Measurements from ENCODE around the gene ME3. TPM values are rescaled to one million over a fixed set of nuclear protein-coding genes. Genes with fewer than 3 reads are reported as not detected.

Gene ME3
- total RNA-seq, 1 donor: 56.9 TPM

DNA sequence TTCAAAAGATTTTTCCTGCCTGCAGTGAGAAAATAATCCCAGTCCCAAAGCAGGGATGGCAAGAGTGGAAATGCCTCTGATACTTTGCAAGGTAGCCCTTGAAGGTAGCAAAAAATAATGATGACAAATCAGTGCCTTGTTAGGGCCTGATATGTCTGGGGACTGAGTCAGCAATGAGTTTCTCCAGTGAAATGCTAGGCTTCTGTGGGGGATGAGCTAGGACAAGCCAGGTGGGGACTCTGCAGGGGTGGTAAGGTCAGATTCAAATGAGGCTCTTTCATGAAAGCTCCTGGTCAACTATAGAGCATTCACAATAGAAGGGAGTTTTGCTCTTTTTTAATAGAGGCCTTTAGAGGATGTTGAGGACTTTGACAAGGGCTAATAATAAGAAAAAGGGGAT, 77.7 kb downstream of the ME3 start:
- no peak overlapping the region for H3K4me3 ChIP-seq (ENCODE audit: low read depth, low read length)
- TF ChIP-seq, protein P1, sequence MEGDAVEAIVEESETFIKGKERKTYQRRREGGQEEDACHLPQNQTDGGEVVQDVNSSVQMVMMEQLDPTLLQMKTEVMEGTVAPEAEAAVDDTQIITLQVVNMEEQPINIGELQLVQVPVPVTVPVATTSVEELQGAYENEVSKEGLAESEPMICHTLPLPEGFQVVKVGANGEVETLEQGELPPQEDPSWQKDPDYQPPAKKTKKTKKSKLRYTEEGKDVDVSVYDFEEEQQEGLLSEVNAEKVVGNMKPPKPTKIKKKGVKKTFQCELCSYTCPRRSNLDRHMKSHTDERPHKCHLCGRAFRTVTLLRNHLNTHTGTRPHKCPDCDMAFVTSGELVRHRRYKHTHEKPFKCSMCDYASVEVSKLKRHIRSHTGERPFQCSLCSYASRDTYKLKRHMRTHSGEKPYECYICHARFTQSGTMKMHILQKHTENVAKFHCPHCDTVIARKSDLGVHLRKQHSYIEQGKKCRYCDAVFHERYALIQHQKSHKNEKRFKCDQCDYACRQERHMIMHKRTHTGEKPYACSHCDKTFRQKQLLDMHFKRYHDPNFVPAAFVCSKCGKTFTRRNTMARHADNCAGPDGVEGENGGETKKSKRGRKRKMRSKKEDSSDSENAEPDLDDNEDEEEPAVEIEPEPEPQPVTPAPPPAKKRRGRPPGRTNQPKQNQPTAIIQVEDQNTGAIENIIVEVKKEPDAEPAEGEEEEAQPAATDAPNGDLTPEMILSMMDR (IDR thresholded peaks at IDR 0.05; ENCODE audit: insufficient read depth, low read length): no peak
- no peak for DNase-seq (ENCODE audit: low read depth)

DNA sequence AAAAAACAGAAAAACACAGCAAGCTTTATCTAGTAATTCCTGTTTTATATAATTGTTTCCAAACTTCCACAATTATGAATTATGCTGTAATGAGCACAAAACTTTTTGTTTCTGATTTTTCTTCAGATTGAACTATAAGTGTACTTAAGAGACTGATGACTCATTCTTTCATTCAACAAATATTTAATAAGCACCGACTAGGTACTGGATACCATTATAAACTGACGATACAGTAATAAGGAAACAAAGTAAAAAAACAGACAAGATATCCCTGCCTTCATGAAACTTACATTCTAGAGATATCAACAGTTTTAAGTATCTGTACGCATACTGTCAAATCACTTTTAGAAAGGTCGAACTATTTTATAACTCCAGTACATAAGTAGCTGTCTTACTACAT, 78.6 kb downstream of the ME3 start:
- H3K4me3 ChIP-seq (ENCODE audit: low read depth, low read length): no peak overlapping the region
- TF ChIP-seq, protein P1 (IDR thresholded peaks at IDR 0.05; ENCODE audit: insufficient read depth, low read length): no peak
- DNase-seq (ENCODE audit: low read depth): no peak

DNA sequence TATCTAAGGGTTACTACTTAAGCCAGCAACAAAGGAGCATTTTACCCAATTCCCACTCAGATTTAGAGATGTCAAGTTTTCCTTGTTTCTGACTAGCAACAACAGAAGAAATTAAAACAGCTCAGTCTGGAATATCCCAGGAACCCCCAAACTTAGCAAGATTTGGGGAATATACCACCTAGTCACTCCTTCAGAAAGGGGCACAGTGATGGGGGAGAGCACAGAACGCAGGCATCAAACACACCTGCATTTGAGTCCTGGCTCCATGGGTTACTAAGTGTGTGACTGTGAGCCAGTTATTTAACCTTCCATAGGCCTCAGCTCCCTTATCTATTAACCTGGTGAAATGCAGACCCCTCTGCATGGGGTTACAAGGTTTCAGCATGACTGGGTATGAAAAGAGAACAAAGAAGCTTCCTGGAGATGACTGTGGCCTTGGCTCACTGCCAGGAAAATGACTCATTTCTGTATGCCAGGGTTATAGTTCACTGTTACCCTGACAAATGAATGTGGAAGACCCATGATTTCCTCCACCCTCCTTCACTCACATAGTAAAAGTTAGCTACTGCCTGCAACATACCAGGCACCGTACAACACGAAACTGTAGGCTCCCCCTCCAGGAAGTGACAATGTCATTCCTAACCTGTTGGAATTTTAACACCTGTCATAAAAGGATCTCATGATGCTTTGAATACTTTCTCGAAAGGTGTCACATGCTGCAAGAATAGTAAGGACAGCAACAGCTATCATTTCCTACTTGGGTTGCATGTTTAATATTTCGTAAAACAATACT, 79.6 kb downstream of the ME3 start:
- DNase-seq (ENCODE audit: low read depth): peak; percentile 78
- TF ChIP-seq, protein P1 (IDR thresholded peaks at IDR 0.05; ENCODE audit: insufficient read depth, low read length): no peak
- H3K4me3 ChIP-seq (ENCODE audit: low read depth, low read length): no peak overlapping the region

DNA sequence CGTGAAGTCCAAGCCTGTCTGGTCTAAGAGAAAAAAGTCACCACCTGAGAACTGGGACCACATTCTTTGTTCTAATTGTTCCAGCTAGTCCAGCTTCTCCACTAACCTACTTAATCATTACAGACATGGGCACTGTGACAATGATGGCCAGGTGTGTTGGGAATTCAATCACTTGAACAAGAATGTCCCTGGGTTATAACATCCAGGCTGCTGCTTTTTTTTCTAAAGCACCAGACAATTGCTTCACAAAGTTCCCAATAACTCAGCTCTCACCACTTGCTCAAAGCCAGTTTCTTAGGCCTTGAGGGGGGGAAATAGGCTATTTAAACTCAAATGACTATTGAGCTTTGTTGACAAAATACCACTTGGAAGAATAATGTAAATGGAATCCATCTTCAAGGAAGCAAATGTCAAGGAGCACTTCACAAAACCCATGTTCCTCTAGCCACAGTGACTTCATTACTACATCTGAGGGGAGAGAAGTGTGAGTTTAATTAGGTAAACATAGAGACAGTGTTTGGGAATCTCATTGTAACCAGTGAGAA, 80.3 kb downstream of the ME3 start:
- peak; percentile 28 for DNase-seq (ENCODE audit: low read depth)
- TF ChIP-seq, protein P1 (IDR thresholded peaks at IDR 0.05; ENCODE audit: insufficient read depth, low read length): no peak
- no peak overlapping the region for H3K4me3 ChIP-seq (ENCODE audit: low read depth, low read length)

DNA sequence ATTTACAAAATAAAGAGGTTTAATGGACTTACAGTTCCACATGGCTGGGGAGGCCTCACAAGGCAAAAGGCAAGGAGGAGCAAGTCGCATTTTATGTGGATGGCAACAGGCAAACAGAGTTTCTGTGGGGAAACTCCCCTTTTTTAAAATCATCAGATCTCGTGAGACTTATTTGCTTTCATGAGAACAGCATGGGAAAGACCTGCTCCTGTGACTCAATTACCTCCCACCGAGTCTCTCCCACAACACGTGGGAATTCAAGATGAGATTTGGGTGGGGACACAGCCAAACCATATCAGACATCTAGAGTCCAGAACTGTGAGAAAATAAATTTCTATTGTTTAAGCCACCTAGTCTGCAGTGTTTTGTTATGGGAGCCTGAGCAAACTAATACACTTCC, 80.8 kb downstream of the ME3 start:
- no peak for DNase-seq (ENCODE audit: low read depth)
- no peak overlapping the region for H3K4me3 ChIP-seq (ENCODE audit: low read depth, low read length)
- TF ChIP-seq, protein P1 (IDR thresholded peaks at IDR 0.05; ENCODE audit: insufficient read depth, low read length): no peak

DNA sequence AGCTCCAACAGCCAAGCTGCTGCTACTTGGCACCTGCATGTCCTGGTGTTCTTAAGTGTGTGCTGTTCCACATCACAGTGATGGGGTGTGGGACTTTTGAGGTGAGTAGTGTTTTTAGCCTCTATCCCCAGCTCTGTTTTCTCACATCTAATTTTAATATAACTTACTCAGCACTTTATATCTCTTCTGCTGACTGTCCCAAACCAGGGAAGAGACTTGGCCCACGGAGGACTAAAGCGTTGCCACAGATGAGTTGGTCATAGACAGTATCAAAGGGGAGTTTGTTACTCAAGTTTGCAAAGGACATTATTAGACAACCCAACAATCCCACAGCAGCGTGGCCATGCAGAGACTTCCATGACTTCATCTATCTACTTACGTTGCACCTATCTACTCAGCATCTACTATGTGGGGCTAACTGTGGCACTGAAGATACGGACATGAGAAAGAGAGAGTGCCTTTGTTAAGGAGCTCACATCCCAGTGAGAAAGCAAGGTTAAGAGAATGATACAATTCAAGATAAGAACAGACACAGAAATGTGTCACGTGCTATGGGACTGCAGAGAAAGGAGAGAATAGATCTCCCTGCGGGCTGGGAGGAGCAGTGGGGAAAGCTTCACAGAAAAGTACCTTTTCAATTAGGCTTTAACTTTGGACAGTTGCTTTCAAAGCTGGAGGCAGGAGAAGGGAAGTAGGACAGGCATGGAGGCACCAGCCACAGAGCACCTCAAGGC, 82.4 kb downstream of the ME3 start:
- DNase-seq (ENCODE audit: low read depth): no peak
- TF ChIP-seq, protein P1 (IDR thresholded peaks at IDR 0.05; ENCODE audit: insufficient read depth, low read length): no peak
- no peak overlapping the region for H3K4me3 ChIP-seq (ENCODE audit: low read depth, low read length)

All from fibroblast of the aortic adventitia (primary cell).